Measurements from ENCODE around the gene DNAJC30. TPM values are rescaled to one million over a fixed set of nuclear protein-coding genes. Genes with fewer than 3 reads are reported as not detected.

Gene DNAJC30
- total and polyA plus RNA-seq, 10 of the 15 experiments (the other 5 are each of a cell fraction or from before 2014, with no cell fraction given) = 2.1 to 19.0 (median 7.9) TPM

GRCh38 chr7:73703757-73704639 lies 20.7 kb upstream of the DNAJC30 start:
- CTCF ChIA-PET = no interaction called here
- Histone ChIP-seq H3K4me1 (ENCODE audit: control insufficient read depth, insufficient read depth, low read length) (no peaks in the 10 kb centered on the region), H3K27ac (ENCODE audit: control insufficient read depth, insufficient read depth) (no peak overlapping the region), H3K79me2 (ENCODE audit: control insufficient read depth, insufficient read depth, low read length) (no peaks in the 10 kb centered on the region), H3K9me3 (replicated peaks; ENCODE audit: control insufficient read depth, insufficient read depth, low read length) (no peaks in the 10 kb centered on the region), H3K36me3 (ENCODE audit: control insufficient read depth in 2 of 2, insufficient read depth in 2 of 2, low read length in 1 of 2) (peaks cover 2 to 8% of the 10 kb centered on the region in 2 experiments; a peak in 3 of 4 replicates), H3K27me3 (replicated peaks in 1 of 2; ENCODE audit: control insufficient read depth in 2 of 2, insufficient read depth in 2 of 2, low read length in 1 of 2) (no peaks in the 10 kb centered on the region), H2AFZ (ENCODE audit: control insufficient read depth, low read depth, low read length) (peak overlapping the region; percentile 39), H3K9ac (ENCODE audit: control insufficient read depth, insufficient read depth, low read length) (no peak overlapping the region), H3K4me3 (no peak overlapping the region), H4K20me1 (ENCODE audit: control insufficient read depth, insufficient read depth) (no peaks in the 10 kb centered on the region), H3K4me2 (ENCODE audit: control insufficient read depth, insufficient read depth) (0 out of 2 replicates have a peak overlapping the region, but pooled peaks have one; percentile 25)
- TF ChIP-seq YBX1 (IDR thresholded peaks at IDR 0.05) (no peak), IRF3 (IDR thresholded peaks at IDR 0.05) (no peak), RAD51 (IDR thresholded peaks at IDR 0.05) (no peak), PBX3 (IDR thresholded peaks at IDR 0.05; ENCODE audit: insufficient replicate concordance, low read depth, low read length) (no peak), CBX5 (IDR thresholded peaks at IDR 0.05; ENCODE audit: low read depth) (no peak), ZBTB11 (CRISPR knock-in tag; IDR thresholded peaks at IDR 0.05) (no peak), FOXM1 (IDR thresholded peaks at IDR 0.05; ENCODE audit: low read depth, low read length) (no peak), ASH2L (IDR thresholded peaks at IDR 0.05; ENCODE audit: borderline replicate concordance, low read depth) (no peak), MYC (IDR thresholded peaks at IDR 0.05; ENCODE audit: insufficient read depth, insufficient read length, insufficient replicate concordance, low read length, severe bottlenecking) (no peak), TCF12 (IDR thresholded peaks at IDR 0.05; ENCODE audit: low read depth, low read length) (no peak), NFIC (IDR thresholded peaks at IDR 0.05; ENCODE audit: low read depth, low read length) (no peak), USF1 (IDR thresholded peaks at IDR 0.05; ENCODE audit: borderline replicate concordance, extremely low read length, insufficient read depth, low read depth, low read length) (no peak), LARP7 (IDR thresholded peaks at IDR 0.05) (no peak)
- TF ChIP-seq, protein P1, sequence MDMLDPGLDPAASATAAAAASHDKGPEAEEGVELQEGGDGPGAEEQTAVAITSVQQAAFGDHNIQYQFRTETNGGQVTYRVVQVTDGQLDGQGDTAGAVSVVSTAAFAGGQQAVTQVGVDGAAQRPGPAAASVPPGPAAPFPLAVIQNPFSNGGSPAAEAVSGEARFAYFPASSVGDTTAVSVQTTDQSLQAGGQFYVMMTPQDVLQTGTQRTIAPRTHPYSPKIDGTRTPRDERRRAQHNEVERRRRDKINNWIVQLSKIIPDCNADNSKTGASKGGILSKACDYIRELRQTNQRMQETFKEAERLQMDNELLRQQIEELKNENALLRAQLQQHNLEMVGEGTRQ (IDR thresholded peaks at IDR 0.05; ENCODE audit: borderline replicate concordance, low read depth, low read length) = no peak
- DNase-seq (ENCODE audit: low read depth, low spot score) (no peak), ATAC-seq (peak; percentile 48), FAIRE-seq (no peak)
- no TSS peak for BruUV-seq (replicated peaks)
- POLR2A ChIA-PET = interaction anchor here (0.6 kb wide), 1 partner anchor 73 kb away, joined by 3 read pairs; no protein-coding TSS in a partner anchor
- in situ Hi-C loops (cut with MboI) (no loop called here), intact Hi-C loops (cut with micrococcal nuclease; ENCODE audit: unreplicated experiment) (no loop called here)
- WGBS (ENCODE audit: insufficient coverage, insufficient replicate concordance, low lambda C conversion rate, missing lambda C conversion rate) = 36% methylated on average over 35 of the region's 45 CpGs
- SMC1A ChIA-PET (ENCODE audit: uncharacterized antibody, unreplicated experiment) = no interaction called here
- RAD21 ChIA-PET (ENCODE audit: unreplicated experiment) = no interaction called here
